Ishikawa (cell line): ENCODE results near the gene HRC.

Experiments used
- CEBPB ChIP-seq: IDR thresholded peaks from 2 replicates; pipeline ENCODE4 v1.6.1; 2012
- CREB1 ChIP-seq: IDR thresholded peaks from 2 replicates; pipeline ENCODE4 v1.6.1; 2012; ENCODE audit warnings: low read depth
- EGR1 ChIP-seq: IDR thresholded peaks from 2 replicates; pipeline ENCODE4 v1.6.1; 2012
- EP300 ChIP-seq: IDR thresholded peaks from 2 replicates; pipeline ENCODE4 v1.6.1; 2012; ENCODE audit warnings: borderline replicate concordance
- FOXM1 ChIP-seq: IDR thresholded peaks from 2 replicates; pipeline ENCODE4 v1.6.1; 2012; ENCODE audit warnings: low read depth, borderline replicate concordance
- MAX ChIP-seq: IDR thresholded peaks from 2 replicates; pipeline ENCODE4 v1.6.1; 2012
- NFIC ChIP-seq: IDR thresholded peaks from 2 replicates; pipeline ENCODE4 v1.6.1; 2012
- RAD21 ChIP-seq: IDR thresholded peaks from 2 replicates; pipeline ENCODE4 v1.6.1; 2012; ENCODE audit warnings: low read depth
- REST ChIP-seq: IDR thresholded peaks from 2 replicates; pipeline ENCODE4 v1.6.1; 2012; ENCODE audit warnings: low read depth, mild to moderate bottlenecking
- TAF1 ChIP-seq: IDR thresholded peaks from 2 replicates; pipeline ENCODE4 v1.6.1; 2012; ENCODE audit warnings: low read depth, mild to moderate bottlenecking
- TCF12 ChIP-seq: IDR thresholded peaks from 2 replicates; pipeline ENCODE4 v1.6.1; 2012; ENCODE audit warnings: low read depth
- TEAD4 ChIP-seq: IDR thresholded peaks from 2 replicates; pipeline ENCODE4 v1.6.1; 2012
- USF1 ChIP-seq: IDR thresholded peaks from 2 replicates; pipeline ENCODE4 v1.6.1; 2012
- YY1 ChIP-seq: IDR thresholded peaks from 2 replicates; pipeline ENCODE4 v1.6.1; 2012; ENCODE audit warnings: low read depth
- ZBTB7A ChIP-seq: IDR thresholded peaks from 2 replicates; pipeline ENCODE4 v1.6.1; 2012; ENCODE audit warnings: low read depth

HRC gene

GRCh38 chr19:49155005-49155819 is at the start of gene HRC:
HRC (minus strand) TSS chr19:49155396; CDS start chr19:49155237, 159 bp downstream.
- TF ChIP-seq TCF12 (no peak), TAF1 (no peak), EGR1 (no peak), EP300 (no peak), CEBPB (no peak), USF1 (no peak), RAD21 (no peak), TEAD4 (no peak), MAX (no peak), REST (no peak), NFIC (no peak), ZBTB7A (no peak), FOXM1 (no peak), YY1 (no peak), CREB1 (no peak)

- TF ChIP-seq CEBPB, result no peak
- TF ChIP-seq TEAD4, result no peak
- TF ChIP-seq USF1, result no peak
- TF ChIP-seq RAD21, result no peak
- TF ChIP-seq MAX, result no peak
- no peak for TF ChIP-seq REST
- no peak for TF ChIP-seq YY1
- no peak for TF ChIP-seq EP300
- TF ChIP-seq FOXM1, result no peak
- no peak for TF ChIP-seq NFIC
- TF ChIP-seq ZBTB7A, result no peak
- no peak for TF ChIP-seq EGR1
- no peak for TF ChIP-seq TCF12
- TF ChIP-seq CREB1, result no peak
- no peak for TF ChIP-seq TAF1
Observed at GRCh38 chr19:49201042-49201441, 45.8 kb upstream of the HRC start.

GRCh38 chr19:49200238-49200862 is 45.2 kb upstream of the HRC start:
- TF ChIP-seq RAD21 (no peak), YY1 (no peak), NFIC (no peak), REST (no peak), EGR1 (no peak), TEAD4 (no peak)
